Colonic mucosa (tissue), 4 donors: ENCODE measurements around the gene TTC24. TPM values are rescaled to one million over a fixed set of nuclear protein-coding genes. Genes with fewer than 3 reads are reported as not detected.

Experiments used
- DNase-seq: peaks from one replicate; pipeline ENCODE4 v3.0.0-alpha.2; 2020
- H3K27ac ChIP-seq: fragments of 200-600 bp; one replicate; pipeline ENCODE4 v1.8.0; 2021
- H3K27me3 ChIP-seq: fragments of 200-600 bp; one replicate; pipeline ENCODE4 v1.8.0; 2021
- H3K36me3 ChIP-seq: fragments of 200-600 bp; one replicate; pipeline ENCODE4 v1.8.0; 2021
- H3K4me1 ChIP-seq: fragments of 200-600 bp; one replicate; pipeline ENCODE4 v1.8.0; 2021; ENCODE audit warnings: mild to moderate bottlenecking
- H3K4me3 ChIP-seq: fragments of 200-600 bp; one replicate; pipeline ENCODE4 v1.8.0; 2021
- H3K9ac ChIP-seq, 2 donors: one replicate each; pipeline ENCODE4 v1.7.0; 2013; ENCODE audit warnings: control low read depth in 2 of 2, low read depth in 2 of 2, low read length in 2 of 2
- H3K9me3 ChIP-seq: fragments of 200-600 bp; one replicate; pipeline ENCODE4 v1.8.0; 2021
- CTCF ChIP-seq: fragments of 200-600 bp; IDR thresholded peaks from one replicate; pipeline ENCODE4 v1.8.0; 2022; ENCODE audit warnings: antibody characterized with exemption, mild to moderate bottlenecking
- intact Hi-C: fragments of 100-400 bp; cut with DNase I; formaldehyde crosslinking; loops from one replicate; pipeline ENCODE4 v1.14.1; 2022
- total RNA-seq, 2 donors: library from RNA; stranded (reverse); fragmentation: NEBNext Ultra II Directional in 1 of 2; extraction: Animal tissue kit (Norgen Biotek cat#: 25700) in 1 of 2; gene quantifications; one replicate each; pipeline ENCODE4 v1.2.1, GENCODE V29; 2021
- donor health status: healthy.
- donor health status: DM: no; HTN: no; CAD: no.
- donor health status: DM: no; HTN: no; CAD: no.

TTC24 gene
- not detected for total RNA-seq

- H3K9ac ChIP-seq: no peak within 1 kb of the TSS
- no peak for TF ChIP-seq CTCF
- no peaks in the 10 kb centered on the region for H3K27me3 ChIP-seq
- H3K4me3 ChIP-seq: no peak within 1 kb of the TSS
- no peaks in the 10 kb centered on the region for H3K36me3 ChIP-seq
- no peaks in the 10 kb centered on the region for H3K9me3 ChIP-seq
- no peak for DNase-seq
- H3K4me1 ChIP-seq: no peaks in the 10 kb centered on the region
- H3K27ac ChIP-seq: no peak within 1 kb of the TSS
- intact Hi-C loops: no loop called here
Observed at GRCh38 chr1:156579472-156579871, at the start of gene TTC24. Gene TTC24, plus strand, starts transcription at chr1:156579723. Its CDS starts 1,642 bp downstream, at chr1:156581365.

- TF ChIP-seq CTCF: no peak
- H3K36me3 ChIP-seq: no peaks in the 10 kb centered on the region
- H3K9me3 ChIP-seq: no peaks in the 10 kb centered on the region
- H3K4me1 ChIP-seq: no peaks in the 10 kb centered on the region
- H3K27me3 ChIP-seq: no peaks in the 10 kb centered on the region
- no peak overlapping the region for H3K9ac ChIP-seq
- no peak overlapping the region for H3K27ac ChIP-seq
- H3K4me3 ChIP-seq: no peak overlapping the region
- intact Hi-C loops: no loop called here
- no peak for DNase-seq
Observed at GRCh38 chr1:156530006-156530405, 49.5 kb upstream of the TTC24 start.

DNA sequence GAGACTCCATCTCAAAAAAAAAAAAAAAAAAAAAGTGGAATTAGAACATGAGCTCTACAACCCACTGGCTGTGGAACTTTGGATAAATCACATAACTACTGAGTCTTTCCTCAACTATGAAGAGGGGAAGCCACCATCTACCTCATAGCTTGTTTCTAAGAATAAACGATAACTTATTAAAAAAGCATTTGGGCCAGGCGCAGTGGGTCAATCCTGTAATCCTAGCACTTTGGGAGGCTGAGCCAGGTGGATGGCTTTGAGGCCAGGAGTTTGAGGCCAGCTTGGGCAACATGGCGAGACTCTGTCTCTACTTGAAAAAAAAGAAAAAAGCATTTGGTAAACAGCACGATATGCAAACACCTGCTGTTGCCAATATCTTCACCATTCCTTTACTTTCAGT, 47.1 kb upstream of the TTC24 start:
- intact Hi-C loops: no loop called here
- no peak overlapping the region for H3K9ac ChIP-seq
- no peaks in the 10 kb centered on the region for H3K27me3 ChIP-seq
- H3K36me3 ChIP-seq: no peaks in the 10 kb centered on the region
- H3K4me3 ChIP-seq: no peak overlapping the region
- no peaks in the 10 kb centered on the region for H3K4me1 ChIP-seq
- DNase-seq: no peak
- H3K9me3 ChIP-seq: no peaks in the 10 kb centered on the region
- no peak overlapping the region for H3K27ac ChIP-seq
- no peak for TF ChIP-seq CTCF

GRCh38 chr1:156533568-156534220, 45.8 kb upstream of the TTC24 start:
- Histone ChIP-seq H3K9ac (no peak overlapping the region), H3K27ac (no peak overlapping the region), H3K27me3 (no peaks in the 10 kb centered on the region), H3K4me1 (no peaks in the 10 kb centered on the region), H3K36me3 (no peaks in the 10 kb centered on the region), H3K9me3 (no peaks in the 10 kb centered on the region), H3K4me3 (no peak overlapping the region)
- no peak for DNase-seq
- intact Hi-C loops: no loop called here
- TF ChIP-seq CTCF: no peak

DNA sequence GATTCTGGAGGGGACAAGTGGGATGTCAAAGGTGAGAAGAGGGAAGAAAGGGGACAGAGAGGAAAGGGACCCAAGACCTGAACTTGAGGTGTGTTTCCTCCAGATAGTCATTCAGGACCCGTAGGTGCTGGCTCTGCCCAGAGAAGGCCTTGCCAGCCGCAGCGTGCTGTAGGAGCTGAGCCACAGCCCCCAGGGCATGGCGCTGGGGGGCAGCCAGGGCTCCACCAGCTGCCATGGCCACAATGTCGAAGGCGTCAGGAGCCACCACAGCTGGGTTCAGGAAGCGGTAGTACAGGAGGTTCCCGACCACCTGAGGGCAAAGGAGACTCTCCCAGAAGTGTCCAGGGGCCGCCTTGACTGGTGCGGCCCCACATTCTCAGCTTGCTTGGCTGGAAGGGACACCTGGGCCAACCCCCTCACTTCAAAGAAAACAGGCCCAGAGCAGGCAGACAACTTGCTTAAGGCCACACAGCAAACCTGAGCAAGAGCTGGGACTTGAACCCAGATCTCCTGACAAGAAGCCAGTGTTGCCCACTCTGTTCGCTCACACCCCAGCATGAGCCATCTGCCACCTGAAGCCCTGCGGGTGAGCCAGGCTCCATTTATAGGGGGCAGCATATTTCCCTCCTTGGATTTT, 45.0 kb upstream of the TTC24 start:
- no peak for TF ChIP-seq CTCF
- Histone ChIP-seq H3K4me1 (no peaks in the 10 kb centered on the region), H3K4me3 (no peak overlapping the region), H3K27me3 (no peaks in the 10 kb centered on the region), H3K9me3 (no peaks in the 10 kb centered on the region), H3K36me3 (no peaks in the 10 kb centered on the region), H3K9ac (no peak overlapping the region), H3K27ac (no peak overlapping the region)
- intact Hi-C loops: no loop called here
- DNase-seq: no peak
